Neural cell (in vitro differentiated cells): ENCODE measurements around the gene TTN. TPM values are rescaled to one million over a fixed set of nuclear protein-coding genes. Genes with fewer than 3 reads are reported as not detected.

Experiments
- H2AFZ ChIP-seq: fragments of 200-600, 300-800 bp; sonication (generic), shearing (Covaris generic); 2 replicates; pipeline ENCODE4 v1.6.0; 2014; ENCODE audit warnings: low read depth, mild to moderate bottlenecking, antibody characterized with exemption, low read length, moderate library complexity
- H3F3A ChIP-seq: fragments of 200-600 bp; shearing (Covaris generic); 2 replicates; pipeline ENCODE4 v1.6.1; 2016; ENCODE audit warnings: mild to moderate bottlenecking, moderate library complexity, mixed read lengths, antibody characterized with exemption, low read length; ENCODE audit not compliant: insufficient read depth, poor library complexity, severe bottlenecking
- H3K27ac ChIP-seq: fragments of 200-600, 300-800 bp; sonication (generic), shearing (Covaris generic); 2 replicates; pipeline ENCODE4 v1.5.1; 2014; ENCODE audit warnings: mild to moderate bottlenecking, low read length, moderate library complexity
- H3K27me3 ChIP-seq: fragments of 300-800, 200-600 bp; sonication (generic), shearing (Covaris generic); 2 replicates; pipeline ENCODE4 v1.6.0; 2014; ENCODE audit warnings: mild to moderate bottlenecking, low read depth, low read length, moderate library complexity; ENCODE audit not compliant: insufficient read depth
- H3K36me3 ChIP-seq: fragments of 300-800, 200-600 bp; sonication (generic), shearing (Covaris generic); 2 replicates; pipeline ENCODE4 v1.5.1; 2014; ENCODE audit warnings: mild to moderate bottlenecking, antibody characterized with exemption, low read length, moderate library complexity; ENCODE audit not compliant: insufficient read depth
- H3K4me2 ChIP-seq: fragments of 300-800, 200-600 bp; sonication (generic), shearing (Covaris generic); 2 replicates; pipeline ENCODE4 v1.6.0; 2014; ENCODE audit warnings: mild to moderate bottlenecking, low read length
- H3K4me3 ChIP-seq: fragments of 300-800, 200-600 bp; sonication (generic), shearing (Covaris generic); 2 replicates; pipeline ENCODE4 v1.5.1; 2014; ENCODE audit warnings: mild to moderate bottlenecking, low read length, moderate library complexity
- H3K79me2 ChIP-seq: fragments of 200-600 bp; shearing (Covaris generic); replicated peaks from 2 replicates; pipeline ENCODE4 v1.6.0; 2014; ENCODE audit warnings: mild to moderate bottlenecking, low read length, moderate library complexity; ENCODE audit not compliant: insufficient read depth
- H3K9ac ChIP-seq: fragments of 300-800, 200-600 bp; sonication (generic), shearing (Covaris generic); 2 replicates; pipeline ENCODE4 v1.6.1; 2016; ENCODE audit warnings: mild to moderate bottlenecking, low read length, mixed read lengths
- H3K9me2 ChIP-seq: fragments of 200-600 bp; shearing (Covaris generic); 2 replicates; pipeline ENCODE4 v1.6.1; 2016; ENCODE audit warnings: mild to moderate bottlenecking, low read length, mixed read lengths; ENCODE audit not compliant: insufficient read depth
- H3K9me3 ChIP-seq: fragments of 200-600, 300-800 bp; sonication (generic), shearing (Covaris generic); 2 replicates; pipeline ENCODE4 v1.6.1; 2016; ENCODE audit warnings: mild to moderate bottlenecking, mixed run types, low read length, moderate library complexity, mixed read lengths
- H4K20me1 ChIP-seq: fragments of 200-600 bp; shearing (Covaris generic); 2 replicates; pipeline ENCODE4 v1.6.1; 2016; ENCODE audit warnings: mild to moderate bottlenecking, mixed run types; ENCODE audit not compliant: insufficient read depth
- EP300 ChIP-seq: fragments of 450-650 bp; conservative IDR thresholded peaks from 2 replicates; pipeline ENCODE4 v1.6.1; 2014; ENCODE audit warnings: antibody characterized with exemption, mild to moderate bottlenecking, moderate library complexity; ENCODE audit not compliant: poor library complexity, severe bottlenecking
- EZH2 ChIP-seq: fragments of 200-600, 300-800 bp; shearing (Covaris generic), sonication (generic); IDR thresholded peaks from 2 replicates; pipeline ENCODE4 v1.6.1; 2014; ENCODE audit warnings: antibody characterized with exemption, low read length, borderline replicate concordance, mild to moderate bottlenecking; ENCODE audit not compliant: insufficient read depth, poor library complexity, severe bottlenecking
- MXI1 ChIP-seq: fragments of 450-650 bp; conservative IDR thresholded peaks from 2 replicates; pipeline ENCODE4 v1.6.1; 2014; ENCODE audit warnings: antibody characterized with exemption, mild to moderate bottlenecking; ENCODE audit not compliant: poor library complexity, severe bottlenecking
- SMC3 ChIP-seq: fragments of 450-650 bp; conservative IDR thresholded peaks from 2 replicates; pipeline ENCODE4 v1.6.1; 2014; ENCODE audit warnings: antibody characterized with exemption, mild to moderate bottlenecking, moderate library complexity; ENCODE audit not compliant: poor library complexity
- TAF1 ChIP-seq: IDR thresholded peaks from 2 replicates; pipeline ENCODE4 v1.6.1; 2012; ENCODE audit warnings: low read depth
- polyA plus RNA-seq: library from polyadenylated mRNA; depleted of rRNA; stranded (reverse); fragments of >200 nt; gene quantifications from 2 replicates; pipeline ENCODE4 v1.2.3, GENCODE V29; 2014
- TF ChIP-seq, protein P1 (sequence below): fragments of 450-650 bp; IDR thresholded peaks from 2 replicates; pipeline ENCODE4 v1.5.1; 2014; ENCODE audit warnings: antibody characterized with exemption, mild to moderate bottlenecking, moderate library complexity; ENCODE audit not compliant: poor library complexity, severe bottlenecking
- TF ChIP-seq, protein P2 (sequence below): IDR thresholded peaks from 2 replicates; pipeline ENCODE4 v1.6.1; 2012; ENCODE audit warnings: borderline replicate concordance

TTN gene
- polyA plus RNA-seq, 1 donor from 2014 or later: 0.10 TPM

DNA sequence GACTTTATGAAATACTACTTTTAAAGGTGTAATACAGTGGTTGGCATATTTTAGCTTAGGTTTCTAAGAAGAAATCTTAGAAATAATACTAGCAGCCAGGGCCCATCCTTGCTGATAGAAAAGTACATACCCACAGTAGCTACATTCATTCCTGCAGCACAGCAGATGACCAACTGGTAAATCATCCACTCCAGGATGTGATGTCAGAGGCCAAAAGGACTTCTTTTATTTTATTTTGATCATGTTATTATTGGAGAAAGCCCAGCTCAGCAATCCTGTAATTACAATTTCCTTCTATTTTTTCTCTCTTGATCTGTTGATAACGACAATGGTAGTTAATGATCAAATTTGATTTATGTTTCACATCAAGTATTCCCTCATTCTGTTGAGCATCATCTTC lies 18.0 kb upstream of the TTN start:
- Histone ChIP-seq H3K27ac (no peak overlapping the region), H3K36me3 (no peaks in the 10 kb centered on the region), H2AFZ (no peak overlapping the region), H3K4me3 (no peak overlapping the region), H3F3A (no peaks in the 10 kb centered on the region), H3K9ac (no peak overlapping the region), H3K4me2 (no peak overlapping the region), H3K79me2 (no peaks in the 10 kb centered on the region), H3K27me3 (no peaks in the 10 kb centered on the region), H3K9me2 (no peaks in the 10 kb centered on the region), H3K9me3 (no peaks in the 10 kb centered on the region), H4K20me1 (no peaks in the 10 kb centered on the region)
- TF ChIP-seq, protein P1, sequence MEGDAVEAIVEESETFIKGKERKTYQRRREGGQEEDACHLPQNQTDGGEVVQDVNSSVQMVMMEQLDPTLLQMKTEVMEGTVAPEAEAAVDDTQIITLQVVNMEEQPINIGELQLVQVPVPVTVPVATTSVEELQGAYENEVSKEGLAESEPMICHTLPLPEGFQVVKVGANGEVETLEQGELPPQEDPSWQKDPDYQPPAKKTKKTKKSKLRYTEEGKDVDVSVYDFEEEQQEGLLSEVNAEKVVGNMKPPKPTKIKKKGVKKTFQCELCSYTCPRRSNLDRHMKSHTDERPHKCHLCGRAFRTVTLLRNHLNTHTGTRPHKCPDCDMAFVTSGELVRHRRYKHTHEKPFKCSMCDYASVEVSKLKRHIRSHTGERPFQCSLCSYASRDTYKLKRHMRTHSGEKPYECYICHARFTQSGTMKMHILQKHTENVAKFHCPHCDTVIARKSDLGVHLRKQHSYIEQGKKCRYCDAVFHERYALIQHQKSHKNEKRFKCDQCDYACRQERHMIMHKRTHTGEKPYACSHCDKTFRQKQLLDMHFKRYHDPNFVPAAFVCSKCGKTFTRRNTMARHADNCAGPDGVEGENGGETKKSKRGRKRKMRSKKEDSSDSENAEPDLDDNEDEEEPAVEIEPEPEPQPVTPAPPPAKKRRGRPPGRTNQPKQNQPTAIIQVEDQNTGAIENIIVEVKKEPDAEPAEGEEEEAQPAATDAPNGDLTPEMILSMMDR: no peak
- no peak for TF ChIP-seq EZH2

DNA sequence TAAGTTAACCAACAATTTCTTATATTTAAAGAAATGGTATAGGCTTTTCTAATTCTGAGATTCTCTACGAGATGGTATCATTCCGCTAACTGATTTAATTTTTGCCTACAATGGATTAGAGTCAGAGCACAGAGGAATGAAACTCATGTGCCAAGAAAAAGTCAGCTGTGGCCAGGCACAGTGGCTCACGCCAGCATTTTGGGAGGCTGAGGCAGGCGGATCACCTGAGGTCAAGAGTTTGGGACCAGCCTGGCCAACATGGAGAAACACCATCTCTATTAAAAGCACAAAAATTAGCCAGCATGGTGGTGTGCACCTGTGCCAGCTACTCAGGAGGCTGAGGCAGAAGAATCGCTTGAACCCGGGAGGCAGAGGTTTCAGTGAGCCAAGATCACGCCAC lies 17.0 kb upstream of the TTN start:
- TF ChIP-seq EP300 (no peak), SMC3 (no peak), TAF1 (no peak), MXI1 (no peak), EZH2 (no peak)
- TF ChIP-seq, protein P1: no peak
- TF ChIP-seq, protein P2, sequence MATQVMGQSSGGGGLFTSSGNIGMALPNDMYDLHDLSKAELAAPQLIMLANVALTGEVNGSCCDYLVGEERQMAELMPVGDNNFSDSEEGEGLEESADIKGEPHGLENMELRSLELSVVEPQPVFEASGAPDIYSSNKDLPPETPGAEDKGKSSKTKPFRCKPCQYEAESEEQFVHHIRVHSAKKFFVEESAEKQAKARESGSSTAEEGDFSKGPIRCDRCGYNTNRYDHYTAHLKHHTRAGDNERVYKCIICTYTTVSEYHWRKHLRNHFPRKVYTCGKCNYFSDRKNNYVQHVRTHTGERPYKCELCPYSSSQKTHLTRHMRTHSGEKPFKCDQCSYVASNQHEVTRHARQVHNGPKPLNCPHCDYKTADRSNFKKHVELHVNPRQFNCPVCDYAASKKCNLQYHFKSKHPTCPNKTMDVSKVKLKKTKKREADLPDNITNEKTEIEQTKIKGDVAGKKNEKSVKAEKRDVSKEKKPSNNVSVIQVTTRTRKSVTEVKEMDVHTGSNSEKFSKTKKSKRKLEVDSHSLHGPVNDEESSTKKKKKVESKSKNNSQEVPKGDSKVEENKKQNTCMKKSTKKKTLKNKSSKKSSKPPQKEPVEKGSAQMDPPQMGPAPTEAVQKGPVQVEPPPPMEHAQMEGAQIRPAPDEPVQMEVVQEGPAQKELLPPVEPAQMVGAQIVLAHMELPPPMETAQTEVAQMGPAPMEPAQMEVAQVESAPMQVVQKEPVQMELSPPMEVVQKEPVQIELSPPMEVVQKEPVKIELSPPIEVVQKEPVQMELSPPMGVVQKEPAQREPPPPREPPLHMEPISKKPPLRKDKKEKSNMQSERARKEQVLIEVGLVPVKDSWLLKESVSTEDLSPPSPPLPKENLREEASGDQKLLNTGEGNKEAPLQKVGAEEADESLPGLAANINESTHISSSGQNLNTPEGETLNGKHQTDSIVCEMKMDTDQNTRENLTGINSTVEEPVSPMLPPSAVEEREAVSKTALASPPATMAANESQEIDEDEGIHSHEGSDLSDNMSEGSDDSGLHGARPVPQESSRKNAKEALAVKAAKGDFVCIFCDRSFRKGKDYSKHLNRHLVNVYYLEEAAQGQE: no peak
- Histone ChIP-seq H3K9me3 (no peaks in the 10 kb centered on the region), H3K79me2 (no peaks in the 10 kb centered on the region), H2AFZ (no peak overlapping the region), H3K9ac (no peak overlapping the region), H3K9me2 (no peaks in the 10 kb centered on the region), H3K4me2 (no peak overlapping the region), H3K36me3 (no peaks in the 10 kb centered on the region), H3F3A (no peaks in the 10 kb centered on the region), H4K20me1 (no peaks in the 10 kb centered on the region), H3K4me3 (no peak overlapping the region), H3K27ac (no peak overlapping the region), H3K27me3 (no peaks in the 10 kb centered on the region)
